H1 (cell line): ENCODE data around the gene SYNPR. TPM values are rescaled to one million over a fixed set of nuclear protein-coding genes. Genes with fewer than 3 reads are reported as not detected.

Experiments used
- CTCF ChIA-PET: fragments of 300-600 bp; sonication (Branson Sonifier 250); formaldehyde crosslinking; loops from one replicate; lab custom pipeline; 2021; ENCODE audit not compliant: partially characterized antibody; lab: Charles Lee
- POLR2A ChIA-PET: fragments of 300-600 bp; sonication (Branson Sonifier 250); formaldehyde crosslinking; loops from one replicate; lab custom pipeline; 2021; ENCODE audit warnings: inconsistent platforms; ENCODE audit not compliant: partially characterized antibody; lab: Charles Lee
- DNase-seq, 2 experiments: peaks; one replicate each; pipeline versions ENCODE4 v3.0.0 to v3.0.0-alpha.2; 2010 to 2022; ENCODE audit warnings: low spot score in 2 of 2, low read depth in 1 of 2, mixed read lengths in 1 of 2
- FAIRE-seq: peaks from 2 replicates; lab custom pipeline; 2011; peaks lifted over from hg19 to GRCh38; lab: Jason Lieb, UNC
- H2AFZ ChIP-seq: 2 replicates; pipeline ENCODE4 v1.8.1; 2012; ENCODE audit warnings: low read length, inconsistent platforms
- H2AK5ac ChIP-seq: 2 replicates; pipeline ENCODE4 v1.6.1; 2013; ENCODE audit warnings: low read depth, low read length
- H2BK120ac ChIP-seq: replicated peaks from 2 replicates; pipeline ENCODE3; 2013; ENCODE audit warnings: low read depth, low read length, inconsistent platforms
- H2BK12ac ChIP-seq: 2 replicates; pipeline ENCODE4 v1.6.1; 2013; ENCODE audit warnings: low read depth, low read length
- H2BK15ac ChIP-seq: 2 replicates; pipeline ENCODE4 v1.6.1; 2013; ENCODE audit warnings: low read length
- H2BK20ac ChIP-seq: 2 replicates; pipeline ENCODE4 v1.6.1; 2013; ENCODE audit warnings: low read length
- H2BK5ac ChIP-seq: 2 replicates; pipeline ENCODE4 v1.6.1; 2013; ENCODE audit warnings: low read depth, low read length
- H3K14ac ChIP-seq: 2 replicates; pipeline ENCODE4 v1.6.1; 2013; ENCODE audit warnings: inconsistent platforms; ENCODE audit not compliant: insufficient read length
- H3K18ac ChIP-seq: 2 replicates; pipeline ENCODE4 v1.6.1; 2013; ENCODE audit warnings: low read length; ENCODE audit errors: extremely low read depth
- H3K23ac ChIP-seq: 2 replicates; pipeline ENCODE4 v1.6.1; 2013; ENCODE audit warnings: inconsistent platforms; ENCODE audit not compliant: insufficient read length
- H3K23me2 ChIP-seq: 2 replicates; pipeline ENCODE4 v1.6.1; 2013; ENCODE audit warnings: low read depth, low read length
- H3K27ac ChIP-seq: 2 replicates; pipeline ENCODE4 v1.6.1; 2011; ENCODE audit warnings: low read depth, low read length, inconsistent platforms
- H3K27me3 ChIP-seq, 4 experiments: replicated peaks in 1 of 4; 1 replicate in 1 of 4; 2 replicates in 3 of 4; pipeline versions ENCODE4 v1.6.1 to v1.8.1; 2011 to 2013; ENCODE audit warnings: low read length in 3 of 4, mild to moderate bottlenecking in 3 of 4, inconsistent platforms in 2 of 4, mixed read lengths in 2 of 4, moderate library complexity in 1 of 4; ENCODE audit not compliant: control insufficient read depth in 3 of 4, insufficient read depth in 3 of 4; ENCODE audit errors: extremely low read depth in 1 of 4
- H3K36me3 ChIP-seq, 4 experiments: 2 replicates each; pipeline versions ENCODE4 v1.6.1 to v1.8.1; 2011 to 2013; ENCODE audit warnings: mild to moderate bottlenecking in 4 of 4, low read length in 3 of 4, moderate library complexity in 2 of 4, control low read depth in 1 of 4, inconsistent platforms in 1 of 4; ENCODE audit not compliant: insufficient read depth in 4 of 4, control insufficient read depth in 2 of 4
- H3K4ac ChIP-seq: replicated peaks from 2 replicates; pipeline ENCODE3; 2013; ENCODE audit warnings: low read length, low read depth, mixed read lengths, inconsistent platforms; ENCODE audit not compliant: insufficient read length
- H3K4me1 ChIP-seq, 4 experiments: replicated peaks in 1 of 4; 1 replicate in 1 of 4; 2 replicates in 3 of 4; pipeline versions ENCODE4 v1.6.1 to v1.8.1; 2011 to 2013; ENCODE audit warnings: low read length in 3 of 4, inconsistent platforms in 2 of 4, mixed read lengths in 1 of 4; ENCODE audit not compliant: insufficient read depth in 4 of 4, control insufficient read depth in 3 of 4
- H3K4me2 ChIP-seq, 2 experiments: 2 replicates each; pipeline versions ENCODE4 v1.6.1 to v1.8.1; 2011 to 2013; ENCODE audit warnings: low read depth in 2 of 2, low read length in 2 of 2, control low read depth in 1 of 2, inconsistent platforms in 1 of 2, mild to moderate bottlenecking in 1 of 2; ENCODE audit not compliant: insufficient read depth in 1 of 2
- H3K4me3 ChIP-seq, 4 experiments: fragments of 200-600, 300-600 bp in 1 of 4; sonication (generic), shearing (Covaris generic), sonication (Bioruptor Twin) in 1 of 4; 2 replicates each; pipeline versions ENCODE4 v1.5.1 to v1.8.1; 2011 to 2016; ENCODE audit warnings: low read length in 4 of 4, low read depth in 3 of 4, control low read depth in 2 of 4, inconsistent platforms in 2 of 4, mild to moderate bottlenecking in 2 of 4, mixed read lengths in 1 of 4, moderate library complexity in 1 of 4; ENCODE audit not compliant: insufficient read depth in 2 of 4; ENCODE audit errors: extremely low read depth in 1 of 4
- H3K56ac ChIP-seq: replicated peaks from 2 replicates; pipeline ENCODE3; 2013; ENCODE audit warnings: low read depth, mild to moderate bottlenecking, mixed read lengths, low read length, inconsistent platforms; ENCODE audit not compliant: insufficient read length
- H3K79me1 ChIP-seq: 2 replicates; pipeline ENCODE4 v1.6.1; 2013; ENCODE audit warnings: low read depth, low read length, control low read depth
- H3K79me2 ChIP-seq, 2 experiments: 2 replicates each; pipeline versions ENCODE4 v1.6.1 to v1.8.1; 2012 to 2013; ENCODE audit warnings: low read length in 2 of 2, mild to moderate bottlenecking in 2 of 2, inconsistent platforms in 1 of 2; ENCODE audit not compliant: insufficient read depth in 2 of 2, control insufficient read depth in 1 of 2
- H3K9ac ChIP-seq, 4 experiments: replicated peaks in 1 of 4; 1 replicate in 1 of 4; 2 replicates in 3 of 4; pipeline versions ENCODE4 v1.6.1 to v1.8.1; 2011 to 2013; ENCODE audit warnings: low read depth in 3 of 4, low read length in 3 of 4, control low read depth in 2 of 4, mild to moderate bottlenecking in 2 of 4, moderate library complexity in 2 of 4, inconsistent platforms in 1 of 4; ENCODE audit errors: extremely low read depth in 1 of 4
- H3K9me3 ChIP-seq, 2 experiments: 2 replicates each; pipeline versions ENCODE4 v1.6.1 to v1.8.1; 2012 to 2013; ENCODE audit warnings: mild to moderate bottlenecking in 2 of 2, moderate library complexity in 2 of 2, control low read depth in 1 of 2, inconsistent platforms in 1 of 2, low read depth in 1 of 2, low read length in 1 of 2, mixed read lengths in 1 of 2; ENCODE audit not compliant: insufficient read depth in 2 of 2
- H4K20me1 ChIP-seq, 2 experiments: replicated peaks in 1 of 2; 2 replicates each; pipeline versions ENCODE3 to v1.8.1; 2011 to 2013; ENCODE audit warnings: inconsistent platforms in 2 of 2, low read length in 2 of 2, mild to moderate bottlenecking in 1 of 2; ENCODE audit not compliant: insufficient read depth in 2 of 2, control insufficient read depth in 1 of 2
- H4K5ac ChIP-seq: 2 replicates; pipeline ENCODE4 v1.6.1; 2013; ENCODE audit warnings: low read length, low read depth, mixed read lengths, inconsistent platforms; ENCODE audit not compliant: insufficient read length
- H4K8ac ChIP-seq: 2 replicates; pipeline ENCODE4 v1.8.0; 2013; ENCODE audit warnings: mild to moderate bottlenecking, moderate library complexity, low read length, inconsistent platforms; ENCODE audit not compliant: insufficient read depth; ENCODE audit errors: extremely low read depth
- H4K91ac ChIP-seq: replicated peaks from 2 replicates; pipeline ENCODE3; 2013; ENCODE audit warnings: low read length, mixed read lengths, inconsistent platforms; ENCODE audit not compliant: insufficient read length
- ASH2L ChIP-seq: fragments of 200-600, 300-600 bp; sonication (generic); IDR thresholded peaks from one replicate; pipeline ENCODE4 v1.7.1; 2017; ENCODE audit warnings: low read length
- ATF3 ChIP-seq: IDR thresholded peaks from 2 replicates; pipeline ENCODE4 v1.6.1; 2011; ENCODE audit warnings: low read depth, mild to moderate bottlenecking, low read length; ENCODE audit not compliant: insufficient read depth
- BACH1 ChIP-seq: IDR thresholded peaks from 2 replicates; pipeline ENCODE4 v1.6.1; 2012; ENCODE audit warnings: low read length, improper control_type of control experiment
- CBX5 ChIP-seq: fragments of 300-800, 300-1000 bp; sonication (generic); IDR thresholded peaks from 2 replicates; pipeline ENCODE4 v1.7.1; 2016; ENCODE audit warnings: antibody characterized with exemption, low read length, low read depth
- CTBP2 ChIP-seq: IDR thresholded peaks from 2 replicates; pipeline ENCODE4 v1.7.0; 2011; ENCODE audit warnings: borderline replicate concordance, mild to moderate bottlenecking, moderate library complexity, mixed read lengths, low read length; ENCODE audit not compliant: insufficient read depth, insufficient read length
- EGR1 ChIP-seq: IDR thresholded peaks from 2 replicates; pipeline ENCODE4 v1.6.1; 2011; ENCODE audit warnings: low read depth, low read length, borderline replicate concordance
- EZH2 ChIP-seq: fragments of 200-600 bp; sonication (generic); IDR thresholded peaks from 2 replicates; pipeline ENCODE4 v1.7.1; 2012; ENCODE audit warnings: low read depth, mild to moderate bottlenecking, moderate library complexity, low read length, inconsistent platforms; ENCODE audit not compliant: severe bottlenecking
- JUND ChIP-seq: IDR thresholded peaks from 2 replicates; pipeline ENCODE4 v1.6.1; 2011; ENCODE audit warnings: mild to moderate bottlenecking, improper control_type of control experiment, low read length
- NANOG ChIP-seq: IDR thresholded peaks from 2 replicates; pipeline ENCODE4 v1.6.1; 2011; ENCODE audit warnings: low read length, low read depth, mild to moderate bottlenecking, inconsistent platforms; ENCODE audit not compliant: insufficient read depth, poor library complexity, severe bottlenecking
- PHF8 ChIP-seq: fragments of 200-600 bp; sonication (generic); conservative IDR thresholded peaks from 2 replicates; pipeline ENCODE4 v1.7.1; 2012; ENCODE audit warnings: low read depth, mild to moderate bottlenecking, inconsistent platforms, low read length, moderate library complexity
- POLR2AphosphoS5 ChIP-seq: IDR thresholded peaks from 2 replicates; pipeline ENCODE4 v1.6.1; 2011; ENCODE audit warnings: low read depth, low read length
- RBBP5 ChIP-seq: IDR thresholded peaks from 2 replicates; pipeline ENCODE4 v1.7.1; 2012; ENCODE audit warnings: low read depth, mild to moderate bottlenecking, inconsistent platforms, low read length, moderate library complexity, borderline replicate concordance
- TCF12 ChIP-seq: IDR thresholded peaks from 2 replicates; pipeline ENCODE4 v1.6.1; 2011; ENCODE audit warnings: low read depth, mild to moderate bottlenecking, low read length
- WGBS, 2 experiments: shearing (Covaris generic) in 1 of 2; methylation state at CpG; one replicate each; pipeline versions ENCODE4 v1.1.6 to v1.1.7; 2013 to 2015; ENCODE audit warnings: low lambda C conversion rate in 2 of 2, mixed read lengths in 2 of 2, inconsistent platforms in 1 of 2, low coverage in 1 of 2, missing lambda C conversion rate in 1 of 2; ENCODE audit not compliant: insufficient replicate concordance in 2 of 2, insufficient coverage in 1 of 2, insufficient read length in 1 of 2; ENCODE audit errors: extremely low coverage in 1 of 2, missing lambda C conversion rate in 1 of 2; 5-methylcytosine and 5-hydroxymethylcytosine counted together
- polyA plus RNA-seq, 7 experiments: library from polyadenylated mRNA; depleted of rRNA in 3 of 7; stranded (reverse) in 5 of 7; unstranded in 2 of 7; fragments of >200 nt in 5 of 7; fragments of 200-250 nt in 2 of 7; gene quantifications; 1 replicate in 5 of 7; 2 replicates in 1 of 7; 4 replicates in 1 of 7; pipeline versions ENCODE4 v1.2.1 to v1.2.3, GENCODE V29; 2011 to 2013; ENCODE audit warnings: missing spikeins in 2 of 7, mixed read lengths in 2 of 7
- total RNA-seq: library from RNA; stranded (reverse); fragmentation: NEBNext Ultra II Directional; extraction: Animal tissue kit (Norgen Biotek cat#: 25700); gene quantifications from 2 replicates; pipeline ENCODE4 v1.2.1, GENCODE V29; 2021

The SYNPR gene
- total and polyA plus RNA-seq, 2 of the 8 experiments (the other 6 are each of a cell fraction or from before 2014, with no cell fraction given), result 0.39 to 0.99 TPM

GRCh38 chr3:63478990-63479660, 201.0 kb downstream of the SYNPR start:
- Histone ChIP-seq H2BK12ac (no peak overlapping the region), H3K79me1 (no peaks in the 10 kb centered on the region), H4K20me1 (no peaks in the 10 kb centered on the region), H2BK5ac (no peak overlapping the region), H3K9ac (0 out of 7 replicates have a peak overlapping the region, but pooled peaks of 1 of the 4 experiments have one; percentile 6), H4K91ac (no peak overlapping the region), H2BK15ac (no peak overlapping the region), H4K5ac (no peak overlapping the region), H3K36me3 (no peaks in the 10 kb centered on the region; a peak in 1 of 8 replicates), H3K27me3 (no peaks in the 10 kb centered on the region), H3K18ac (no peak overlapping the region), H3K14ac (no peak overlapping the region), H3K4me1 (no peaks in the 10 kb centered on the region), H2AK5ac (no peak overlapping the region), H3K23ac (no peak overlapping the region), H2BK120ac (no peak overlapping the region), H3K4me2 (no peak overlapping the region), H3K4me3 (no peak overlapping the region), H3K56ac (no peak overlapping the region), H3K23me2 (no peaks in the 10 kb centered on the region), H3K79me2 (no peaks in the 10 kb centered on the region), H2BK20ac (no peak overlapping the region), H3K9me3 (0 out of 4 replicates have a peak, but pooled peaks cover 0 to 4% of the 10 kb centered on the region in 2 experiments), H3K27ac (no peak overlapping the region), H2AFZ (no peak overlapping the region), H3K4ac (no peak overlapping the region), H4K8ac (no peak overlapping the region)
- POLR2A ChIA-PET, result no interaction called here
- CTCF ChIA-PET, result no interaction called here
- DNase-seq (no peak), FAIRE-seq (no peak)
- WGBS, 2 experiments, result 88% methylated on average over 6 of the region's 6 CpGs; no CpG with 5 or more reads in 1 of the 2 experiments
- TF ChIP-seq CBX5 (no peak), EGR1 (no peak), PHF8 (no peak), ATF3 (no peak), POLR2AphosphoS5 (no peak), JUND (no peak), EZH2 (no peak), CTBP2 (no peak), ASH2L (no peak), NANOG (no peak), BACH1 (no peak), TCF12 (no peak), RBBP5 (no peak)
